ENCODE measurements around the gene LONRF2.

LONRF2 gene

DNA sequence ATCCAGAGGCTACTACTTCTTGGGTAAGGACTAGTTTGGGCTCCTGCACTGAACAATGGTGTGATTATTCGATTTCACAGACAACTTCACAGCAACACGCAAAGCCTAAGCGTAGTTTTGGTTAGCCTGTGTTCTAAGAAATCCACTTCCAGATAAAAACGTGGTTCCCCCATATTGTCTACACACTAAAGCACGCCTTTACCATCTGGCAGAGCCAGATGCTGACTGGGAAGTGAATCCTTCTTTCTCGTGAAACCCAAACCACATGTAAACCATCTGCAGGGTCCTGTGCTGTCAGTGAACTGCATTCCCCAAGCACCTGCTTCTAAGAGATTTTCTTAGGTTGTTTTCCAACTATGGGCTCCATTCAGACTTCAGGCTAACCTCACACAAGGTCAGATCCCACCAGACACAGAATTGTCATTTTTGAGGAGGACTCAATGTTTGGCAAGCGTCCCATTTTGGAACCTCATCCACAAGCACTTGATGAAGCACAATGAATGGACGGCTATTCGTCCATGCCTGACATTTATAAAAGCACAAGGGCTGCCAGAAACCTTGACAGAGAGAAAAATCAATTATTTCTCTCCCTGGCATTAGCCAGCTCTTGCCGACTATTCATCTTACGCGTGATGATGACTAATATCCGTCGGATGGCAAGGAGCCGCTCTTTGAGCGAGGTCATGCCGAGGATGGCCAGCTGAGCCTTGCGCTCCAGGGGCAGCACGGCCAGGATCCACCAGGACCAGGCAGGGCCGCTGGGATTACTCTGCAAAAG lies 38.4 kb downstream of the LONRF2 start:
- no peak overlapping the region for H3K4me3 ChIP-seq (ENCODE audit: low read length)
- DNase-seq (ENCODE audit: low read depth): no peak
- TF ChIP-seq, protein P1, sequence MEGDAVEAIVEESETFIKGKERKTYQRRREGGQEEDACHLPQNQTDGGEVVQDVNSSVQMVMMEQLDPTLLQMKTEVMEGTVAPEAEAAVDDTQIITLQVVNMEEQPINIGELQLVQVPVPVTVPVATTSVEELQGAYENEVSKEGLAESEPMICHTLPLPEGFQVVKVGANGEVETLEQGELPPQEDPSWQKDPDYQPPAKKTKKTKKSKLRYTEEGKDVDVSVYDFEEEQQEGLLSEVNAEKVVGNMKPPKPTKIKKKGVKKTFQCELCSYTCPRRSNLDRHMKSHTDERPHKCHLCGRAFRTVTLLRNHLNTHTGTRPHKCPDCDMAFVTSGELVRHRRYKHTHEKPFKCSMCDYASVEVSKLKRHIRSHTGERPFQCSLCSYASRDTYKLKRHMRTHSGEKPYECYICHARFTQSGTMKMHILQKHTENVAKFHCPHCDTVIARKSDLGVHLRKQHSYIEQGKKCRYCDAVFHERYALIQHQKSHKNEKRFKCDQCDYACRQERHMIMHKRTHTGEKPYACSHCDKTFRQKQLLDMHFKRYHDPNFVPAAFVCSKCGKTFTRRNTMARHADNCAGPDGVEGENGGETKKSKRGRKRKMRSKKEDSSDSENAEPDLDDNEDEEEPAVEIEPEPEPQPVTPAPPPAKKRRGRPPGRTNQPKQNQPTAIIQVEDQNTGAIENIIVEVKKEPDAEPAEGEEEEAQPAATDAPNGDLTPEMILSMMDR (conservative IDR thresholded peaks at IDR 0.05; ENCODE audit: low read depth, low read length): no peak

DNA sequence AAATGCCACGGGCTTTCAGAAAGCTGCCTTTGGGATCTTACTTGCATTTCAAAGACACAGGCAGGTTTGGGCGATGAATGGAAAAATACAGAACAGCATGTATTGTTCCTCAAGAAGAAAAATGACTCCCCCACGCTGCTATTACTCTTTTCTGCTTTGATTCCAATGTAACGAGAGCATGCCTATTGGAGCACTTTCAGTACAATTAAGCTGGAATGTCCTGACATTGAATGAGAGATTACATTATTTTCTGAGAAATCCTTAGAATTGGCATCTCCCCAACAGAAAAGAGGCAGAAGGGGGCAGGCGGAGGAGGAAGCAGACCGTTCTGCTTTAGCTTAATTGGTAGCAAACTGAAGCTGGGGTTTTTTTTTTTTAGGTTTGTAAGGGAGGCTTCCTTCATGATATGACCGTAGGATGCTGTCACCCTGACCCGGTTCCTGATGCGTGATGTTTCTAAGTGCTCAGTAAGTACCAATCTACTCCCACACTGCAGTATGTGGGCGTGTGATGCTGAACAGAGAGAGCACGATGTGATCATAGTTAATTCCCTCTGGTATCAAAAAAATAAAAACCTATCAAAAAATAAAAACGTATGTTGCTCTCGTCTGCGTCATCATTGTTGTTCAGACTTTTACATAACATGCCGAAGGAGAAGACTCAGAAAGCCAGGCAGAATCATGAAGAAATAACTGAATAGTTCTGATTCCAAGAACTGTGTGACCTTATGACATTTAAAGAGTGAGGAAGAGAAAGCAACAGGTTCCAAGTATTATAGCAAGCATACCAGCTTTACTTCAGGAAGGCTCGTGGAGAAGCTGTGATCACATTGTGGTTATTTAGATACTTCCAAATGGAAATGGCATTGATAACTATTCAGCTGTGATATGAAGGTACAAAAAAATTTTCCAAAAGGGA lies 40.5 kb downstream of the LONRF2 start:
- TF ChIP-seq, protein P1 (conservative IDR thresholded peaks at IDR 0.05; ENCODE audit: low read depth, low read length): no peak
- peak; percentile 83 for DNase-seq (ENCODE audit: low read depth)
- H3K4me3 ChIP-seq (ENCODE audit: low read length): peak overlapping the region; percentile 27

DNA sequence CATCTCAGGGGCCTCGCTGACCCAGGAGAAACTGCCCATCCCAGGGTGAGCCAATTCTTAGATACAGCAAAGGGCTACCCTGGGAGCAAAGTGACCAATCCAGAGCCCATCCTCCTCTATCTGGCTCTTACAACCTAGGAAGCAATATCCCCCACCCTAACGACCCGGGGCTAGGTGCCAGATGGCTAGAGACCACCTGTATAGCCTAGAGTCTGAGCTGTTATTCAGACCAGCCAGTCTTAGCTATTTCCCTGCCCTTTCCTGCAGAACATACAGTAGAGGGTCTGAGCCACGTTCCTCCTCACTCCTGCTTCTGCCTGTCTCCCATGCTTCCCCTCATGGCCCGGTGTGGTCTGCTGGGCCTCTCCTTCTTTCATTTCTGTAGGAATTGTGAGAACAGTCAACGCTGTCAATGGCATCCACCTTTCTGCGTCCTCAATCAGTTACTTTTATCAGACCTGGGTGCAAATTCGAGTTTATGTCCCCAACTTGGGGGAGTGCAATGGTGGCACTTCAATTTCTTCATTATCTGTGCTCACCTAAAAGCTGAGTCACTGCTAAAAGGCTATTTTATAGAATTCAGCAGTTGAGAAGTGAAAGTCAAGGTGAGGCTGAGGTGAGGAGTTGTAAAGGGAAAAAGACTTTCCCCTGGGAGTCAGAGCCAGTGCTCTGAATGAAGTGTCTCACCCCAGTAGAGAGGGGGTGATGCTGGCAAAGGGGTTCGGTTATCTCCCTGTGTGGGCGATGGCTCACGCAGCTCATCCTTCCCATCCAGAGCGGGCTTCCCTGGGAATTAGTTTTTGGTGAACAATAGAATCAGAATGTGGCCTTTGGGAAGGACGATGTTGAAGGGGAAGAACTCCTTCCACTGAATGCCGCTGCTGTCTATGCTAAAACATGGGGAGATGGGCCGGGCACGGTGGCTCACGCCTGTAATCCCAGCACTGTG lies 42.4 kb downstream of the LONRF2 start:
- no peak for DNase-seq (ENCODE audit: low read depth)
- H3K4me3 ChIP-seq (ENCODE audit: low read length): no peak overlapping the region
- TF ChIP-seq, protein P1 (conservative IDR thresholded peaks at IDR 0.05; ENCODE audit: low read depth, low read length): no peak

DNA sequence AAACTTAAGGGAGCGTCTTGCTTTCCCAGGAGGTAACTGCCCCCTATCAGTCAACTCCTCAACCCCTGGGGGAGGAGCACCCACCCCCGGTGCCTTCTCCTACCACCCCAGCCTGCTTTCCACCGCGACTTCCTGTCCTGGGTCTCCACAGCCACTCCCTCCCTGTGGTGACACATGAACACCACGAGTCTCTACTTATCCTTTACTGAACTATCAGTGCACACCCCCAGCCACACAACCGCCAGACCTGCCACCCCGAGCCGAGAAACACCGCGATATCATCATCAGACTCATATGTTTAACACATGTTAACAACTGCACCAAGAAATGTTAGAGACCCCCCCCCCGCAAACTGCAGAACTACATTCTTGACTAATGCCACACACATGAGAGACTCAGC lies 43.3 kb downstream of the LONRF2 start:
- H3K4me3 ChIP-seq (ENCODE audit: low read length): no peak overlapping the region
- TF ChIP-seq, protein P1 (conservative IDR thresholded peaks at IDR 0.05; ENCODE audit: low read depth, low read length): no peak
- no peak for DNase-seq (ENCODE audit: low read depth)

DNA sequence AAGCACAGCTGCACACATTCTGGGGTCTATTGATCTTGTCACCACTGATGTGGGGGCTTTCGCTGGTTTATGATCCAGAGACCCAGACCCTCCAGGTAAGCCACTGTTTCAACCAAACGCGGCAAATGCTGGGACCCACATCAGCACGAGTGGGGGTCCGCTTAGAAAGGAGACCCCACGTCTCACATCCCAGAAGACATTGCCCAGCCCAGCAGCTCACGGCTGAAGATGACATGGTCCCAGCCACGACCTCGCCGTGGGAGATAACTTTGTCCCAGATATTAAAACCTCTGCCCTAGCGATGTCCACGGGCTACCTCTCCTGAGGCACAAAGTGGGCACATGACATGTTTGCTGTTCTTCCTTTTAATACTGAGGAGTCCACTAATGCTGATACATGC lies 43.8 kb downstream of the LONRF2 start:
- TF ChIP-seq, protein P1 (conservative IDR thresholded peaks at IDR 0.05; ENCODE audit: low read depth, low read length): no peak
- no peak for DNase-seq (ENCODE audit: low read depth)
- no peak overlapping the region for H3K4me3 ChIP-seq (ENCODE audit: low read length)

DNA sequence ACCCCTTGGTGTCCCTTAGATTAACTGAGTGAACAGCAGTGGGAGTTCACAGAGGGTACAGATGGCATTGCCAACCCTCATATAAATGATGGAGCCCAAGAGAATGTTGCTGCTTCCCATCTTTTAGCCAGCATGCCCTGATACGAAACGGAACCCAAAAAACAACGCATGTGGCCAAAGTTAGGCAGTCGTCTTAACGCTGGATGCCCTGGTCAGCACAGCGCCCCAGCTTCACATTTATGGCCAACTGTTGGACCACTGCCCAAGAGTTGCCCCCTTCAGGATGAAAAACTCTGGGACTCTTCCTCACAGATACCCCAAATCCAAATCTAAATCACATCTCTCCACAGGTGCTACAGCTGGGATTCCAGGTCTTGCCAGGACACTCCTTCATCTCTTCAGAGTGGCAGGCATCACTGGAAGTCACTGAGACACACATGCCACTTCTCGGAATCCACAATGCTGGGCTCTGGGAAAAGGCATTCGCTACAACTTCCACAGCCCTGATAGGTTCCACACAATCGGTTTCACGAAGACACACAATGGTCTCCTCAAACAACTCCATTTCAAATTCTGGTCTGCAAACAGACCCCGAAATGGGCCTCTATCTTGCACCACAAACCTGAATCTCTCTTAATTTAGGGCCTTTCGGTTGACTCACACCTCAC lies 44.6 kb downstream of the LONRF2 start:
- TF ChIP-seq, protein P1 (conservative IDR thresholded peaks at IDR 0.05; ENCODE audit: low read depth, low read length): no peak

More for the DNA sequence above, 44.6 kb downstream of the LONRF2 start:
- no peak for DNase-seq (ENCODE audit: low read depth)
- no peak overlapping the region for H3K4me3 ChIP-seq (ENCODE audit: low read length)
